NCI-H1694 (cell line): ENCODE results near the gene ABT1.
A peak's percentile ranks its signal among the peaks of the same experiment; 100 is the strongest.

Experiments
- DNase-seq: peaks from one replicate; lab custom pipeline; 2025; lab: John Stamatoyannopoulos, UW

Gene ABT1

DNA sequence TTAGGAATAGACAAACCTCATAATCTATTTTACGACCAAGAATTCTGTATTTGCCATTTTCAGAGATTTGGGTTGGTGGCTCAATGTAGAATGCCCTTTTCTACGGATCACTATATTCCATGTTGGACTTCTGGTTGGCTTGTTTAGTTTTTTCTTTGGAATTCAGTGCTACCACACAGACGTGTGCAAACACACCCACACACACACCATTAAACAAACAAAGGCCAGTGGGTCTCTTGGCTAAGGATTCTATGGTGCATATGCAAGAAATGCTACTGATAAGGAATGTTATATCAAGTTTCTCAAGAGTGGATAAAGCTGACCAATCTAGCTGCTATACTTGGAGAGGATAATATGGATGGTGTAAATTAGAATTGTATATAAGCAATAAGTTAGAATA lies 8.0 kb downstream of the ABT1 start:
- no peak for DNase-seq

- peak; percentile 45 for DNase-seq
These were observed 10.9 kb downstream of the ABT1 start for GRCh38 chr6:26607434-26608230.

DNA sequence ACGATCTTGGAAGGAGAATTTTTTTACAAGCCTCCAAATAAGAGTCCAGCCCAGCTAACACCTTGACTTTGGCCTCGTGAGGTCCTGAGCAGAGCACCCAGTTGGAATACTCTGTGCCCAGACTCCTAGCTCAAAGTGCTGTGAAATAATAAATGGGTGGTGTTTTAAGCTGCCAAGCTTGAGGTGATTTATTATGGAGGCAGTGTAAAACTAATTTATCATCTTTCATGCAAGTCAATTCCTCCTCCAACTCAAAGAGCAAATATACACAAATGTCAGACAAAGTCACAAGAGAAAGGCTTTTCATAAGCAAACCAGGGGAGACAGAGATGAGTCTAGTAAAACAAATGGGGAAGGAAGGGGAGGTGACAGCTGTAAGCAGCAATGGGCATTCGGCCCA lies 12.7 kb downstream of the ABT1 start:
- no peak for DNase-seq

- DNase-seq: no peak
These were observed 14.8 kb downstream of the ABT1 start for GRCh38 chr6:26611599-26611998.

DNA sequence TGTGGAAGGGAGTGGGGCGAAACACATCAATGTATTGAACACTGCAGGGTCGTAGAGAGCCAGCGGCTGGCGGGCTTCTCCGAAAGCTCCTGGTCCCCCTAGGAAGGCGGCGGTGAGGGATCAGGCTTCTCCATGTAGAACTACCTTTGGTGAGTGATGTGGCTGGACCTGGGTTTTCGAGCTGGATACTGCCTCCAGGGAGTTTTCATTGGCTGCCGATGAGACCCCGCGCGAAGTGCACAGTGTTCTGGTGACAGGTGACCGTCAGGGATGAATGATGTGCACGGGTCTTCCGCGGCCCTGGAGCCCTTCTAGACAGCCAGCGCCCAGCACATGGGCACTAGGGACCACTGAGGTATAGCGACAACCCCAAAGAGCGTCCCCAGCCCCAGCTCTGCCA lies 16.4 kb downstream of the ABT1 start:
- DNase-seq: no peak

DNA sequence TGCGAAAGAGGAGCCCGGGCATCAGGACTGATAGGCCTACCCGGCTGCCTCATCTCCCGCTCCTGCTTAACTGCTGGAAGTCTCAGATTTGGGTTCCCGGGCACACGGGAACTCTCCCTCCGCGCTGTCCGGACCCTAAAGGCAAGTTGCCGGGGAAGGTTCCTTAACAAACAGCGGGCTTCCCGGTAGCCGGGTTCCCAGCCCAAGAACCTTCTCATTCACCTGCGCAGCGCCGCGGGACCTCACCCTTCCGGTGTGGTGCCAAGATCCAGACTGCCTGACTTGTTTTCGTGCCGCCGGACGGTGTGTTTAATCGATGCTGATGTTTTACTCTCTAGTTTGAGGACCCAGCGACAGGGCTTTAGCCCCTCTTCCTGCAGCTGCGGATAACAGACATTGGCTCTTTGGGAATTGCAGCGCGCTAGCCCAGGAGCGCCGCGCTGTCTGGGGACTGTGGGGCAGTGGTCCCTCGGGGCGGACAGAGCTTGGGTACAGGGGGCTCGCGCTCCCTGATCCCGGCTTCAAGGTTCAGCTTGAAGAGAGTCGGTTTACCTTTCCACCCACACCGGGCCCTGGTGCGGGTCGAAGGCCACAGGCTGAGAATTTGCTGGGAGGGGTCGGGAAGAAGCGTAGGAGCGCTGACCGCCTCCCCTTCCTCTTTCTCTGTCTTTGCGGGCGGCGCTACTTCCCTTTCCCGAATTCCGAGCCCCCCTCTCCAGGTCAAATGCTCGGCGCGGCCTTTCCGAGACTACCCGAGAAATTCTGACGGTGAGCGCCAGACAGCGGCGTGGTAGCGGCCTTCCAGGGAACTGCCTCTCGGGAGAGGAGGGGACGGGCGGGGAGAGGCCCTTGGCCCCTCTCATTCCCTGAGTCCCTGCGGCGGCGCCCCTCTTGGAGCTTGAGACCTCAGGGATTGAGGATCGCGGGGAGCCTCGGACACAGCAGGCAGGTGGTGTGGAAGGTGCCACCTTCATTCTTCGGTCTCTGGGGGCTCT lies 17.2 kb downstream of the ABT1 start:
- DNase-seq: no peak

GRCh38 chr6:26623339-26623859 lies 26.6 kb downstream of the ABT1 start:
- DNase-seq: no peak

DNA sequence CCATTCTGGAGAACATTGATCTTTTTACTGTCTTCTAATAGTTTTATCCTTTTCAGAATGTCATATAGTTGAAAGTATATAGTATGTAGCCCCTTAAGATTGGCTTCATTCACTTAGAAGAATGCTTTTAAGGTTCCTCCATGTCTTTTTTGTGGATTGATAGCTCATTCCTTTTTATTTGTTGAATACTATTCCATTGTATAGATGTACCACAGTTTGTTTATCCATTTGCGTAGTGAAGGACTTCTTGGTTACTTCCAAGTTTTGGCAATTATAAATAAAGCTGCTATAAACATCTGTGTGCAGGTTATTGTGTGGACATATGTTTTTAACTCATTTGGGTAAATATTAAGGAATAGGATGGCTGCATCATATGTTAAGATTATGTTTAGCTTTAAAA lies 27.8 kb downstream of the ABT1 start:
- no peak for DNase-seq

DNA sequence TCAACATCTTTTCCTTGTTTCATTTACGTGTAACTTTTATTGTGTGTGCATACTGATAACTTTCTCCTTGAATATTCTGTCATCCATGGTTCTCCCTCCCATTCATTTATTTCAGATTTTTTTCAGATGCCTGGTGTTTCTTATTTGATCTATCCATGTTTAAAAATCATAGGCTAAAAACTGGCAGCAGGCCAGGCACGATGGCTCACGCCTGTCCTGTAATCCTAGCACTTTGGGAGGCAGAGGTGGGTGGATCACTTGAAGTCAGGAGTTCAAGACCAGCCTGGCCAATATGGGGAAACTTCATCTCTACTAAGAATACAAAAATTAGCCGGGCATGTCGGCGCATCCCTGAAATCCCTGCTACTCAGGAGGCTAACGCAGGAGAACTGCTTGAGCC lies 31.1 kb downstream of the ABT1 start:
- DNase-seq: no peak

- no peak for DNase-seq
These were observed 32.6 kb downstream of the ABT1 start for GRCh38 chr6:26629359-26629758.

GRCh38 chr6:26640806-26641205 lies 44.1 kb downstream of the ABT1 start:
- no peak for DNase-seq

- DNase-seq: no peak
These were observed 49.3 kb downstream of the ABT1 start for GRCh38 chr6:26646074-26646473.
